Endometrium (tissue), 2 donors: ENCODE data around the gene PTH2.
"Not testable (repeated sequence)": the region's sequence is repeated elsewhere in the genome, so short reads cannot be mapped to it uniquely, and the experiment has no call there.

ENCODE experiments used
- FAIRE-seq: peaks from 2 replicates; lab custom pipeline; 2012; peaks lifted over from hg19 to GRCh38; lab: Jason Lieb, UNC
- donor health status: control.
- donor health status: control.

Gene PTH2

GRCh38 chr19:49378512-49378911, 44.7 kb downstream of the PTH2 start:
- FAIRE-seq = no peak

GRCh38 chr19:49374665-49375434, 48.4 kb downstream of the PTH2 start:
- FAIRE-seq = no peak

DNA sequence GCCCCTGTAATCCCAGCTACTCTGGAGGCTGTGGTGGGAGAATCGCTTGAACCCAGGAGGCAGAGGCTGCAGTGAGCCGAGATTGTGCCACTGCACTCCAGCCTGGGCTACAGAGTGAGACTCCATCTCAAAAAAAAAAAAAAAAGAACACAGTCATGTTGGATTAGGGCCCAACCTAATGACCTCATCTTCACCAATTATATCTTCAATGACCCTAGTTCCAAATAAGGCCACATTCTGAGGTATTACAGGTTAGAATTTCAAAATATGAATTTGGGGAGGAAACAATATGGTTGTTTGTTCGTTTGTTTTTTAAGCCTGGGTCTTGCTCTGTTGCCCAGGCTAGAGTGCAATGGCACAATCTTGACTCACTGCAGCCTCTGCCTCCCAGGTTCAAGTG, 50.1 kb downstream of the PTH2 start:
- FAIRE-seq = not testable (repeated sequence)
